A549 (cell line): ENCODE results near the gene ARMC7. TPM values are rescaled to one million over a fixed set of nuclear protein-coding genes. Genes with fewer than 3 reads are reported as not detected.
A peak's percentile ranks its signal among the peaks of the same experiment; 100 is the strongest.

ENCODE experiments used
- ATAC-seq, 2 experiments: fragments of 200-7000 bp in 1 of 2; fragments of >200 bp in 1 of 2; cut with Nextera tagmentation in 1 of 2; cut with Tn5 transposase in 1 of 2; 3 replicates each; pipeline versions ENCODE4 v1.8.0 to v1.9.1; 2018 to 2020; ENCODE audit warnings: mild to moderate bottlenecking in 1 of 2, moderate library complexity in 1 of 2
- CTCF ChIA-PET: fragments of 300-600 bp; sonication (Branson Sonifier 250); formaldehyde crosslinking; extraction: SDS; loops from one replicate; lab custom pipeline; 2021; ENCODE audit warnings: antibody characterized with exemption, inconsistent platforms; lab: Yijun Ruan, JAX
- POLR2A ChIA-PET: fragments of 350-600 bp; formaldehyde crosslinking; extraction: SDS; loops from one replicate; lab custom pipeline; 2021; ENCODE audit warnings: antibody characterized with exemption, inconsistent platforms; lab: Yijun Ruan, JAX
- DNase-seq, 2 experiments: peaks; one replicate each; pipeline versions ENCODE4 v3.0.0 to v3.0.0-alpha.2; 2011 to 2016; ENCODE audit warnings: low read depth in 1 of 2, low spot score in 1 of 2
- FAIRE-seq: peaks from 2 replicates; lab custom pipeline; 2011; peaks lifted over from hg19 to GRCh38; lab: Jason Lieb, UNC
- H3K27ac ChIP-seq, 2 experiments: fragments of >200 bp; sonication (Bioruptor Twin); formaldehyde crosslinking; 3 replicates each; pipeline ENCODE4 v1.5.1; 2016 to 2017
- H3K4me1 ChIP-seq: fragments of >200 bp; sonication (Bioruptor Twin); formaldehyde crosslinking; 3 replicates; pipeline ENCODE4 v1.6.1; 2016
- H3K4me2 ChIP-seq: fragments of >200 bp; sonication (Bioruptor Twin); formaldehyde crosslinking; 3 replicates; pipeline ENCODE4 v1.6.1; 2016
- H3K4me3 ChIP-seq: fragments of >200 bp; sonication (Bioruptor Twin); formaldehyde crosslinking; 3 replicates; pipeline ENCODE4 v1.5.1; 2016
- H3K9me3 ChIP-seq: fragments of >200 bp; sonication (Bioruptor Twin); formaldehyde crosslinking; 3 replicates; pipeline ENCODE4 v1.6.1; 2016
- BHLHE40 ChIP-seq: IDR thresholded peaks from 2 replicates; pipeline ENCODE4 v1.6.1; 2012; ENCODE audit warnings: low read depth, low read length, inconsistent platforms
- CEBPB ChIP-seq, 2 experiments: fragments of >200 bp in 1 of 2; sonication (Bioruptor Twin) in 1 of 2; formaldehyde crosslinking in 1 of 2; IDR thresholded peaks; 2 replicates each; pipeline ENCODE4 v1.6.1; 2012 to 2016
- CHD2 ChIP-seq: fragments of 150-350 bp; IDR thresholded peaks from 2 replicates; pipeline ENCODE4 v1.6.1; 2014; ENCODE audit warnings: low read length; ENCODE audit not compliant: partially characterized antibody
- CTCF ChIP-seq: fragments of >200 bp; sonication (Bioruptor Twin); formaldehyde crosslinking; IDR thresholded peaks from 3 replicates; pipeline ENCODE4 v1.5.1; 2016
- E2F6 ChIP-seq: IDR thresholded peaks from 2 replicates; pipeline ENCODE4 v1.6.1; 2012; ENCODE audit warnings: low read depth, borderline replicate concordance
- EHF ChIP-seq: fragments of 250-450 bp; sonication (Bioruptor Pico); IDR thresholded peaks from 2 replicates; pipeline ENCODE4 v1.5.0; 2020; ENCODE audit warnings: mild to moderate bottlenecking
- EHMT2 ChIP-seq: fragments of 200-600 bp; sonication (generic); IDR thresholded peaks from 2 replicates; pipeline ENCODE4 v1.6.1; 2016; ENCODE audit warnings: antibody characterized with exemption, low read depth, mild to moderate bottlenecking, moderate library complexity
- FOXS1 ChIP-seq: fragments of 250-450 bp; sonication (Bioruptor Pico); IDR thresholded peaks from 2 replicates; pipeline ENCODE4 v1.5.0; 2020; ENCODE audit warnings: mild to moderate bottlenecking, moderate library complexity
- GATA3 ChIP-seq: IDR thresholded peaks from 2 replicates; pipeline ENCODE4 v1.6.1; 2012; ENCODE audit warnings: borderline replicate concordance
- HES2 ChIP-seq: fragments of >200 bp; sonication (Bioruptor Twin); formaldehyde crosslinking; IDR thresholded peaks from 2 replicates; pipeline ENCODE4 v1.6.1; 2016
- HEYL ChIP-seq: fragments of 250-450 bp; sonication (Bioruptor Pico); IDR thresholded peaks from 2 replicates; pipeline ENCODE4 v1.8.0; 2021; ENCODE audit warnings: mild to moderate bottlenecking, moderate library complexity
- JUN ChIP-seq, 2 experiments: fragments of >200 bp; sonication (Bioruptor Twin); formaldehyde crosslinking; IDR thresholded peaks; 2 replicates in 1 of 2; 3 replicates in 1 of 2; pipeline ENCODE4 v1.6.1; 2016 to 2017
- MAX ChIP-seq: IDR thresholded peaks from 2 replicates; pipeline ENCODE4 v1.6.1; 2012
- PBX3 ChIP-seq: IDR thresholded peaks from 2 replicates; pipeline ENCODE4 v1.6.1; 2012
- POLR2AphosphoS2 ChIP-seq: conservative IDR thresholded peaks from 2 replicates; pipeline ENCODE4 v1.6.1; 2012; ENCODE audit warnings: low read length, improper control_type of control experiment, inconsistent platforms
- RAD21 ChIP-seq, 2 experiments: fragments of >200 bp in 1 of 2; sonication (Bioruptor Twin) in 1 of 2; formaldehyde crosslinking in 1 of 2; IDR thresholded peaks in 1 of 2; conservative IDR thresholded peaks in 1 of 2; 2 replicates in 1 of 2; 3 replicates in 1 of 2; pipeline ENCODE4 v1.6.1; 2012 to 2018; ENCODE audit warnings: inconsistent platforms in 1 of 2
- RCOR1 ChIP-seq: fragments of 150-350 bp; IDR thresholded peaks from 2 replicates; pipeline ENCODE4 v1.6.1; 2014; ENCODE audit warnings: antibody characterized with exemption, low read length, low read depth
- RNF2 ChIP-seq: fragments of 200-600 bp; sonication (generic); IDR thresholded peaks from 2 replicates; pipeline ENCODE4 v1.6.1; 2016; ENCODE audit warnings: low read depth, mild to moderate bottlenecking, antibody characterized with exemption, moderate library complexity, borderline replicate concordance
- SMC3 ChIP-seq: fragments of >200 bp; sonication (Bioruptor Twin); formaldehyde crosslinking; IDR thresholded peaks from 3 replicates; pipeline ENCODE4 v1.6.1; 2018; ENCODE audit warnings: inconsistent platforms
- TP53 ChIP-seq: fragments of 250-450 bp; sonication (Bioruptor Pico); IDR thresholded peaks from 2 replicates; pipeline ENCODE4 v1.5.0; 2021; ENCODE audit warnings: mild to moderate bottlenecking, moderate library complexity
- ZSCAN20 ChIP-seq: fragments of 250-450 bp; sonication (Bioruptor Pico); IDR thresholded peaks from 2 replicates; pipeline ENCODE4 v1.8.0; 2022; ENCODE audit warnings: mild to moderate bottlenecking, moderate library complexity
- WGBS: methylation state at CpG from one replicate; pipeline ENCODE4 v1.1.6; 2017; ENCODE audit errors: missing lambda C conversion rate; 5-methylcytosine and 5-hydroxymethylcytosine counted together
- polyA plus RNA-seq, 4 experiments: library from polyadenylated mRNA; depleted of rRNA in 3 of 4; stranded (reverse); fragments of >200 nt; fragmentation: RNase III in 1 of 4; extraction: RNeasy Plus Mini Kit Qiagen cat#74134 plus additional on column Dnase treatment in 1 of 4; gene quantifications; 2 replicates in 3 of 4; 3 replicates in 1 of 4; pipeline ENCODE4 v1.2.3, GENCODE V29; 2011 to 2017

ARMC7 gene
- polyA plus RNA-seq, 2 of the 4 experiments (the other 2 are of a cell fraction), result 8.5 to 12.6 TPM

GRCh38 chr17:75103601-75104554 is 5.9 kb upstream of the ARMC7 start:
- ChIA-PET POLR2A (interaction anchor here (5.4 kb wide), 1 partner anchor 16 kb away, joined by 35 read pairs; the partner anchor contains the start of gene SLC16A5), CTCF (interaction anchor here (1.0 to 81.8 kb wide), 5 partner anchors 17 to 143 kb away, joined by 3 to 3429 read pairs (median 12); partner anchors contain the start of genes ARMC7, ATP5PD, KCTD2 and MRPL58)
- Histone ChIP-seq H3K4me2 (no peak overlapping the region), H3K27ac (peak overlapping the region in 1 of 2 experiments; percentile 19; a peak in 1 of 6 replicates), H3K4me3 (no peak overlapping the region), H3K9me3 (no peaks in the 10 kb centered on the region), H3K4me1 (peaks cover 13% of the 10 kb centered on the region; the same call in 2 of the 3 replicates)
- ATAC-seq (peak; percentile 39 to 45), FAIRE-seq (no peak), DNase-seq (peak in 1 of 2 experiments; percentile 55)
- WGBS, result 70% methylated on average over 14 of the region's 14 CpGs
- TF ChIP-seq HES2 (no peak), POLR2AphosphoS2 (0 out of 2 replicates have a peak, but pooled peaks have one; percentile 64), EHMT2 (no peak), EHF (CRISPR knock-in tag) (no peak), BHLHE40 (no peak), CHD2 (no peak)

GRCh38 chr17:75105126-75106080 is 4.4 kb upstream of the ARMC7 start:
- no peak overlapping the region for H3K4me2 ChIP-seq
- DNase-seq (peak; percentile 84 to 90), ATAC-seq (peak; percentile 76 to 79), FAIRE-seq (peak; percentile 28)
- 0 out of 6 replicates have a peak overlapping the region, but pooled peaks of 1 of the 2 experiments have one; percentile 7 for H3K27ac ChIP-seq
- H3K4me1 ChIP-seq, result peaks cover 18% of the 10 kb centered on the region
- TF ChIP-seq JUN (IDR thresholded peaks at IDR 0.05) (no peak), FOXS1 (CRISPR knock-in tag) (no peak), RCOR1 (no peak), SMC3 (peak; percentile 71), CHD2 (no peak), RAD21 (conservative IDR thresholded peaks at IDR 0.05 in 1 of 2, IDR thresholded peaks at IDR 0.05 in 1 of 2) (peak; percentile 66 to 74), MAX (peak; percentile 52), HEYL (CRISPR knock-in tag) (no peak), PBX3 (peak; percentile 28; the same call in 1 of the 2 replicates), E2F6 (peak; percentile 40; the same call in 1 of the 2 replicates), CTCF (peak; percentile 58), GATA3 (peak; percentile 54), CEBPB (IDR thresholded peaks at IDR 0.05) (no peak), RNF2 (no peak), ZSCAN20 (CRISPR knock-in tag) (no peak), TP53 (CRISPR knock-in tag) (no peak), EHMT2 (no peak)
- POLR2A ChIA-PET, result interaction anchor here (0.6 to 5.4 kb wide), 7 partner anchors 9 to 93 kb away, joined by 3 to 35 read pairs (median 4); partner anchors contain the start of genes KCTD2, MRPL58 and SLC16A5
- 55% methylated on average over 20 of the region's 20 CpGs for WGBS
- no peaks in the 10 kb centered on the region for H3K9me3 ChIP-seq
- CTCF ChIA-PET, result interaction anchor here (0.7 to 81.8 kb wide), 31 partner anchors 16 to 233 kb away, joined by 3 to 3429 read pairs (median 5); partner anchors contain the start of genes ARMC7, ATP5PD, KCTD2 and MRPL58
- no peak overlapping the region for H3K4me3 ChIP-seq
